Measurements from ENCODE around the gene CENPM. TPM values are rescaled to one million over a fixed set of nuclear protein-coding genes. Genes with fewer than 3 reads are reported as not detected.
A peak's percentile ranks its signal among the peaks of the same experiment; 100 is the strongest.

CENPM gene
- total and polyA plus RNA-seq, 3 experiments from 2014 or later = 19.2 to 77.5 (median 73.2) TPM

GRCh38 chr22:41908411-41909309 lies 38.3 kb downstream of the CENPM start:
- H3K27me3 ChIP-seq (ENCODE audit: insufficient read depth, low read length, poor library complexity, severe bottlenecking) = peaks cover 33% of the 10 kb centered on the region
- H3K4me1 ChIP-seq (ENCODE audit: insufficient read depth, low read length) = peaks cover 29% of the 10 kb centered on the region
- peak overlapping the region; percentile 22 for H3K4me3 ChIP-seq (ENCODE audit: low read length)
- peaks cover 15 to 24% of the 10 kb centered on the region in 2 donors for H3K27me3 Mint-ChIP-seq
- H3K9me3 Mint-ChIP-seq = no peaks in the 10 kb centered on the region
- no peak overlapping the region for H3K27ac ChIP-seq (ENCODE audit: low read depth, low read length)
- no peaks in the 10 kb centered on the region for H3K9me3 ChIP-seq (ENCODE audit: low read length)
- CTCF ChIA-PET = interaction anchor here (0.8 to 3.8 kb wide), 5 partner anchors 9 to 32 kb away, joined by 3 to 18 read pairs (median 4); partner anchors contain the start of gene TNFRSF13C
- peak overlapping the region; percentile 55 to 92 (median 84) for H3K27ac Mint-ChIP-seq
- peaks cover 23 to 36% (median 27%) of the 10 kb centered on the region in 3 donors for H3K4me1 Mint-ChIP-seq
- POLR2A ChIA-PET = interaction anchor here (0.8 to 2.2 kb wide), 7 partner anchors 11 to 108 kb away, joined by 3 to 11 read pairs (median 5); partner anchors contain the start of genes CCDC134, SREBF2 and TNFRSF13C
- no peaks in the 10 kb centered on the region for H3K36me3 ChIP-seq (ENCODE audit: insufficient read depth, low read length)
- peak overlapping the region; percentile 72 to 89 (median 78) for H3K4me3 Mint-ChIP-seq
- H3K36me3 Mint-ChIP-seq = peaks cover 0 to 20% (median 0%) of the 10 kb centered on the region in 3 donors
- DNase-seq = peak in 1 of 5 donors; percentile 33

GRCh38 chr22:41907436-41908401 lies 39.2 kb downstream of the CENPM start:
- Mint-ChIP-seq H3K27me3 (peaks cover 12 to 16% of the 10 kb centered on the region in 2 donors), H3K27ac (peak overlapping the region in 5 of 8 donors; percentile 35 to 92 (median 38)), H3K36me3 (peaks cover 0 to 27% (median 0%) of the 10 kb centered on the region in 3 donors), H3K9me3 (no peaks in the 10 kb centered on the region), H3K4me1 (peaks cover 21 to 29% (median 27%) of the 10 kb centered on the region in 3 donors), H3K4me3 (peak overlapping the region in 3 of 7 donors; percentile 78 to 89 (median 80))
- H3K36me3 ChIP-seq (ENCODE audit: insufficient read depth, low read length) = no peaks in the 10 kb centered on the region
- peaks cover 29% of the 10 kb centered on the region for H3K4me1 ChIP-seq (ENCODE audit: insufficient read depth, low read length)
- DNase-seq = no peak
- peaks cover 25% of the 10 kb centered on the region for H3K27me3 ChIP-seq (ENCODE audit: insufficient read depth, low read length, poor library complexity, severe bottlenecking)
- H3K27ac ChIP-seq (ENCODE audit: low read depth, low read length) = no peak overlapping the region
- ChIA-PET CTCF (interaction anchor here (0.7 to 3.8 kb wide), 6 partner anchors 9 to 42 kb away, joined by 3 to 18 read pairs (median 4); partner anchors contain the start of gene TNFRSF13C), POLR2A (interaction anchor here (0.8 to 2.2 kb wide), 6 partner anchors 12 to 107 kb away, joined by 3 to 11 read pairs (median 6); partner anchors contain the start of genes CCDC134, SREBF2 and TNFRSF13C)
- no peaks in the 10 kb centered on the region for H3K9me3 ChIP-seq (ENCODE audit: low read length)
- H3K4me3 ChIP-seq (ENCODE audit: low read length) = peak overlapping the region; percentile 22

GRCh38 chr22:41906822-41907221 lies 40.1 kb downstream of the CENPM start:
- H3K36me3 Mint-ChIP-seq = peaks cover 0 to 34% (median 0%) of the 10 kb centered on the region in 3 donors
- H3K27ac ChIP-seq (ENCODE audit: low read depth, low read length) = no peak overlapping the region
- no peak for DNase-seq
- H3K4me3 Mint-ChIP-seq = no peak overlapping the region
- ChIA-PET POLR2A (interaction anchor here (1.7 to 2.1 kb wide), 2 partner anchors 13 to 19 kb away, joined by 5 to 8 read pairs; partner anchors contain the start of gene TNFRSF13C), CTCF (interaction anchor here (0.7 to 3.8 kb wide), 4 partner anchors 13 to 41 kb away, joined by 3 to 18 read pairs (median 4); partner anchors contain the start of gene TNFRSF13C)
- no peaks in the 10 kb centered on the region for H3K9me3 Mint-ChIP-seq
- peaks cover 17% of the 10 kb centered on the region for H3K27me3 ChIP-seq (ENCODE audit: insufficient read depth, low read length, poor library complexity, severe bottlenecking)
- no peaks in the 10 kb centered on the region for H3K9me3 ChIP-seq (ENCODE audit: low read length)
- H3K4me1 ChIP-seq (ENCODE audit: insufficient read depth, low read length) = peaks cover 29% of the 10 kb centered on the region
- peak overlapping the region in 2 of 8 donors; percentile 23 to 51 for H3K27ac Mint-ChIP-seq
- H3K4me3 ChIP-seq (ENCODE audit: low read length) = no peak overlapping the region
- peaks cover 7 to 9% of the 10 kb centered on the region in 2 donors for H3K27me3 Mint-ChIP-seq
- no peaks in the 10 kb centered on the region for H3K36me3 ChIP-seq (ENCODE audit: insufficient read depth, low read length)
- peaks cover 21 to 28% (median 27%) of the 10 kb centered on the region in 3 donors for H3K4me1 Mint-ChIP-seq

GRCh38 chr22:41905411-41906202 lies 41.3 kb downstream of the CENPM start:
- peak overlapping the region in 2 of 8 donors; percentile 57 to 63 for H3K27ac Mint-ChIP-seq
- H3K9me3 Mint-ChIP-seq = no peaks in the 10 kb centered on the region
- H3K4me3 Mint-ChIP-seq = no peak overlapping the region
- DNase-seq = no peak
- peaks cover 0 to 5% of the 10 kb centered on the region in 2 donors for H3K27me3 Mint-ChIP-seq
- H3K4me1 ChIP-seq (ENCODE audit: insufficient read depth, low read length) = peaks cover 21% of the 10 kb centered on the region
- ChIA-PET CTCF (no interaction called here), POLR2A (no interaction called here)
- H3K36me3 Mint-ChIP-seq = peaks cover 0 to 41% (median 0%) of the 10 kb centered on the region in 3 donors
- no peaks in the 10 kb centered on the region for H3K9me3 ChIP-seq (ENCODE audit: low read length)
- no peak overlapping the region for H3K27ac ChIP-seq (ENCODE audit: low read depth, low read length)
- no peaks in the 10 kb centered on the region for H3K36me3 ChIP-seq (ENCODE audit: insufficient read depth, low read length)
- peaks cover 19 to 22% (median 20%) of the 10 kb centered on the region in 3 donors for H3K4me1 Mint-ChIP-seq
- H3K4me3 ChIP-seq (ENCODE audit: low read length) = no peak overlapping the region
- peaks cover 6% of the 10 kb centered on the region for H3K27me3 ChIP-seq (ENCODE audit: insufficient read depth, low read length, poor library complexity, severe bottlenecking)

- Histone ChIP-seq H3K9me3 (ENCODE audit: low read length) (no peaks in the 10 kb centered on the region), H3K27ac (ENCODE audit: low read depth, low read length) (no peak overlapping the region), H3K27me3 (ENCODE audit: insufficient read depth, low read length, poor library complexity, severe bottlenecking) (peaks cover 6% of the 10 kb centered on the region), H3K36me3 (ENCODE audit: insufficient read depth, low read length) (peaks cover 5% of the 10 kb centered on the region), H3K4me1 (ENCODE audit: insufficient read depth, low read length) (peaks cover 20% of the 10 kb centered on the region), H3K4me3 (ENCODE audit: low read length) (no peak overlapping the region)
- Mint-ChIP-seq H3K4me1 (peaks cover 19 to 22% (median 20%) of the 10 kb centered on the region in 3 donors), H3K27me3 (peaks cover 0 to 5% of the 10 kb centered on the region in 2 donors), H3K36me3 (peaks cover 0 to 48% (median 3%) of the 10 kb centered on the region in 3 donors), H3K27ac (no peak overlapping the region), H3K9me3 (no peaks in the 10 kb centered on the region), H3K4me3 (no peak overlapping the region)
- POLR2A ChIA-PET = no interaction called here
- DNase-seq = no peak
- CTCF ChIA-PET = interaction anchor here (0.9 kb wide), 1 partner anchor 36 kb away, joined by 4 read pairs; no protein-coding TSS in a partner anchor
These were observed 42.2 kb downstream of the CENPM start for GRCh38 chr22:41904450-41905410.

GRCh38 chr22:41902932-41903421 lies 44.0 kb downstream of the CENPM start:
- H3K27ac ChIP-seq (ENCODE audit: low read depth, low read length) = no peak overlapping the region
- H3K9me3 ChIP-seq (ENCODE audit: low read length) = no peaks in the 10 kb centered on the region
- Mint-ChIP-seq H3K9me3 (no peaks in the 10 kb centered on the region), H3K27me3 (no peaks in the 10 kb centered on the region), H3K36me3 (peaks cover 0 to 65% (median 6%) of the 10 kb centered on the region in 3 donors), H3K4me3 (no peak overlapping the region), H3K4me1 (peaks cover 6 to 7% (median 6%) of the 10 kb centered on the region in 3 donors), H3K27ac (peak overlapping the region in 1 of 8 donors; percentile 24)
- CTCF ChIA-PET = interaction anchor here (0.8 to 1.4 kb wide), 3 partner anchors 17 to 205 kb away, joined by 3 to 4 read pairs (median 3); no protein-coding TSS in a partner anchor
- no peak for DNase-seq
- POLR2A ChIA-PET = no interaction called here
- H3K4me1 ChIP-seq (ENCODE audit: insufficient read depth, low read length) = peaks cover 3% of the 10 kb centered on the region
- peaks cover 16% of the 10 kb centered on the region for H3K36me3 ChIP-seq (ENCODE audit: insufficient read depth, low read length)
- H3K4me3 ChIP-seq (ENCODE audit: low read length) = no peak overlapping the region
- no peaks in the 10 kb centered on the region for H3K27me3 ChIP-seq (ENCODE audit: insufficient read depth, low read length, poor library complexity, severe bottlenecking)

Measured in CD8-positive, alpha-beta memory T cell (primary cell).